ENCODE measurements around the gene CSF3R. TPM values are rescaled to one million over a fixed set of nuclear protein-coding genes. Genes with fewer than 3 reads are reported as not detected.

Gene CSF3R
- total and polyA plus RNA-seq, 9 of the 15 experiments (the other 6 are each of a cell fraction or from before 2014, with no cell fraction given) = 0.21 to 0.86 (median 0.40) TPM; not detected in 1

- no peak for ATAC-seq
- H3K79me2 ChIP-seq (ENCODE audit: control insufficient read depth, insufficient read depth, low read length) = no peaks in the 10 kb centered on the region
- FAIRE-seq = no peak
- in situ Hi-C loops (cut with MboI) (no loop called here), intact Hi-C loops (cut with micrococcal nuclease) (no loop called here)
- no peaks in the 10 kb centered on the region for H3K9me3 ChIP-seq (replicated peaks; ENCODE audit: control insufficient read depth, insufficient read depth, low read depth, low read length)
- ChIA-PET CTCF (ENCODE audit: low intra/inter-chr PET ratio) (interaction anchor here (0.6 kb wide), 1 partner anchor 43 kb away, joined by 3 read pairs; no protein-coding TSS in a partner anchor), POLR2A (interaction anchor here (0.5 to 1.5 kb wide), 3 partner anchors 11 to 69 kb away, joined by 3 to 4 read pairs (median 4); no protein-coding TSS in a partner anchor)
- no peak overlapping the region for H3K9ac ChIP-seq (ENCODE audit: insufficient read depth in 1 of 2, low read depth in 2 of 2, low read length in 2 of 2)
- no peaks in the 10 kb centered on the region for H3K9me1 ChIP-seq (ENCODE audit: control insufficient read depth, insufficient read depth, low read length)
- H3K27ac ChIP-seq (ENCODE audit: extremely low read depth, low read depth, low read length) = no peak overlapping the region
- no peaks in the 10 kb centered on the region for H4K20me1 ChIP-seq (replicated peaks; ENCODE audit: control insufficient read depth, insufficient read depth, low read length)
- no peaks in the 10 kb centered on the region for H3K27me3 ChIP-seq (ENCODE audit: control insufficient read depth in 2 of 2, insufficient read depth in 2 of 2, low read length in 2 of 2)
- peaks cover 10 to 17% of the 10 kb centered on the region in 2 experiments; a peak in 4 of 5 replicates for H3K4me1 ChIP-seq (replicated peaks in 1 of 2; ENCODE audit: control insufficient read depth in 2 of 2, insufficient read depth in 2 of 2, low read length in 2 of 2)
- TF ChIP-seq FOXJ3 (CRISPR knock-in tag; IDR thresholded peaks at IDR 0.05) (no peak), GATA2 (CRISPR knock-in tag; IDR thresholded peaks at IDR 0.05) (peak; percentile 48; the same call in 1 of the 2 replicates), HDAC2 (IDR thresholded peaks at IDR 0.05) (0 out of 2 replicates have a peak, but pooled peaks have one; percentile 28), KAT7 (CRISPR knock-in tag; IDR thresholded peaks at IDR 0.05; ENCODE audit: borderline replicate concordance) (no peak), CBX2 (IDR thresholded peaks at IDR 0.05; ENCODE audit: insufficient read depth, low read length, poor library complexity, severe bottlenecking) (no peak), RBM25 (IDR thresholded peaks at IDR 0.05; ENCODE audit: low read depth, low read length, severe bottlenecking) (peak; percentile 83), BCOR (IDR thresholded peaks at IDR 0.05) (peak; percentile 91), ADNP (tag; IDR thresholded peaks at IDR 0.05) (peak; percentile 88), ZKSCAN3 (CRISPR knock-in tag; IDR thresholded peaks at IDR 0.05) (no peak), SMARCA5 (IDR thresholded peaks at IDR 0.05) (0 out of 2 replicates have a peak, but pooled peaks have one; percentile 67), CHD4 (IDR thresholded peaks at IDR 0.05; ENCODE audit: insufficient read depth, insufficient replicate concordance, low read depth, low read length, poor library complexity, severe bottlenecking) (peak; percentile 84), KDM1A (IDR thresholded peaks at IDR 0.05) (peak in 1 of 2 experiments; percentile 66; a peak in 3 of 4 replicates), RCOR1 (IDR thresholded peaks at IDR 0.05; ENCODE audit: borderline replicate concordance in 1 of 2, low read depth in 2 of 2, low read length in 2 of 2) (0 out of 4 replicates have a peak, but pooled peaks of 1 of the 2 experiments have one; percentile 19)
- H3K4me3 ChIP-seq = no peak overlapping the region
- H3K36me3 ChIP-seq (ENCODE audit: control insufficient read depth, insufficient read depth, low read length) = peaks cover 73% of the 10 kb centered on the region
- no TSS peak for BruUV-seq (replicated peaks)
- no peak for DNase-seq (ENCODE audit: extremely low read depth in 1 of 4, low spot score in 3 of 4)
- no peak overlapping the region for H2AFZ ChIP-seq (ENCODE audit: low read depth, low read length)
- no peak overlapping the region for H3K4me2 ChIP-seq (ENCODE audit: insufficient read depth, low read length)
Measured at GRCh38 chr1:36456391-36456928, 26.3 kb downstream of the CSF3R start.

Data from K562 (cell line).